CD4-positive, alpha-beta T cell (primary cell): Measurements from ENCODE around the gene ECM1. TPM values are rescaled to one million over a fixed set of nuclear protein-coding genes. Genes with fewer than 3 reads are reported as not detected.
A peak's percentile ranks its signal among the peaks of the same experiment; 100 is the strongest.

Source experiments
- ATAC-seq: fragments of 200-7000 bp; cut with Tn5 transposase; one replicate; pipeline ENCODE4 v1.10.0; 2022; ENCODE audit warnings: mild to moderate bottlenecking; ENCODE audit not compliant: poor library complexity
- CTCF ChIA-PET: fragments of 350-600 bp; sonication (Branson Sonifier 250); formaldehyde crosslinking; loops from one replicate; lab custom pipeline; 2021; ENCODE audit warnings: antibody characterized with exemption, inconsistent platforms; lab: Charles Lee
- POLR2A ChIA-PET: fragments of 350-600 bp; sonication (Branson Sonifier 250); formaldehyde crosslinking; loops from one replicate; lab custom pipeline; 2021; ENCODE audit warnings: antibody characterized with exemption, inconsistent platforms; lab: Charles Lee
- DNase-seq, 14 experiments: peaks; one replicate each; pipeline ENCODE4 v3.0.0-alpha.2; 2013 to 2020; ENCODE audit warnings: mixed read lengths in 2 of 14
- H3K27ac ChIP-seq, 2 donors: one replicate each; pipeline versions ENCODE4 v1.5.1 to v1.7.0; 2013; ENCODE audit warnings: low read length in 2 of 2, low read depth in 1 of 2, mild to moderate bottlenecking in 1 of 2
- H3K27me3 ChIP-seq, 2 experiments: 1 replicate in 1 of 2; 2 replicates in 1 of 2; pipeline versions ENCODE4 v1.6.1 to v1.7.0; 2013; ENCODE audit warnings: low read length in 2 of 2, control low read depth in 1 of 2, mild to moderate bottlenecking in 1 of 2, moderate library complexity in 1 of 2; ENCODE audit not compliant: insufficient read depth in 2 of 2, control insufficient read depth in 1 of 2
- H3K36me3 ChIP-seq: one replicate; pipeline ENCODE4 v1.6.1; 2013; ENCODE audit warnings: low read length, control low read depth; ENCODE audit not compliant: insufficient read depth
- H3K4me1 ChIP-seq: one replicate; pipeline ENCODE4 v1.6.1; 2013; ENCODE audit warnings: low read length, control low read depth; ENCODE audit not compliant: insufficient read depth
- H3K4me3 ChIP-seq: one replicate; pipeline ENCODE4 v1.5.1; 2013; ENCODE audit warnings: mild to moderate bottlenecking, low read length, moderate library complexity
- H3K9me3 ChIP-seq, 2 experiments: 1 replicate in 1 of 2; 2 replicates in 1 of 2; pipeline versions ENCODE4 v1.6.1 to v1.7.0; 2013; ENCODE audit warnings: low read length in 2 of 2, mild to moderate bottlenecking in 2 of 2, control low read depth in 1 of 2, moderate library complexity in 1 of 2; ENCODE audit not compliant: control insufficient read depth in 1 of 2, insufficient read depth in 1 of 2
- H3K27ac Mint-ChIP-seq: one replicate; pipeline ENCODE4 v1.8.0; 2020; ENCODE audit warnings: mixed read lengths
- H3K27me3 Mint-ChIP-seq: one replicate; pipeline ENCODE4 v1.8.0; 2021; ENCODE audit warnings: mixed read lengths
- H3K36me3 Mint-ChIP-seq: one replicate; pipeline ENCODE4 v1.8.0; 2021; ENCODE audit warnings: low read depth, mixed read lengths
- H3K4me1 Mint-ChIP-seq: one replicate; pipeline ENCODE4 v1.8.0; 2021; ENCODE audit warnings: low read depth, mixed read lengths
- H3K4me3 Mint-ChIP-seq: one replicate; pipeline ENCODE4 v1.8.0; 2020; ENCODE audit warnings: mild to moderate bottlenecking, mixed read lengths
- H3K9me3 Mint-ChIP-seq: one replicate; pipeline ENCODE4 v1.8.0; 2020; ENCODE audit warnings: mixed read lengths
- CTCF ChIP-seq: fragments of 200-600 bp; IDR thresholded peaks from one replicate; pipeline ENCODE4 v1.8.0; 2022; ENCODE audit warnings: antibody characterized with exemption, mild to moderate bottlenecking
- intact Hi-C, 2 experiments: fragments of 100-400 bp; cut with DNase I in 1 of 2; cut with micrococcal nuclease in 1 of 2; formaldehyde crosslinking; loops; one replicate each; pipeline versions ENCODE4 v1.15.1 to v1.9.0; 2023 to 2025; cut with DNase I, micrococcal nuclease
- total RNA-seq, 174 experiments: library from RNA in 2 of 174; stranded (reverse) in 2 of 174; gene quantifications; one replicate each; pipeline ENCODE4 v1.2.3 and lab custom pipeline; 2021 to 2026

Gene ECM1
- total RNA-seq, 2 experiments from 2014 or later, result 0.31 TPM; not detected in 1

- H3K27me3 Mint-ChIP-seq, result no peaks in the 10 kb centered on the region
- Histone ChIP-seq H3K27ac (no peak overlapping the region), H3K4me1 (peaks cover 17% of the 10 kb centered on the region), H3K27me3 (no peaks in the 10 kb centered on the region), H3K9me3 (no peaks in the 10 kb centered on the region), H3K4me3 (no peak overlapping the region), H3K36me3 (no peaks in the 10 kb centered on the region)
- H3K4me3 Mint-ChIP-seq, result peak overlapping the region; percentile 87
- TF ChIP-seq CTCF, result no peak
- POLR2A ChIA-PET, result interaction anchor here (0.6 kb wide), 1 partner anchor 233 kb away, joined by 3 read pairs; no protein-coding TSS in a partner anchor
- H3K36me3 Mint-ChIP-seq, result no peaks in the 10 kb centered on the region
- no peak overlapping the region for H3K27ac Mint-ChIP-seq
- peaks cover 20% of the 10 kb centered on the region for H3K4me1 Mint-ChIP-seq
- DNase-seq (no peak), ATAC-seq (no peak)
- intact Hi-C loops, result loop anchor here in 1 of 2 experiments (2.0 kb wide), 1 partner anchor 25 kb away; no protein-coding TSS in a partner anchor
- CTCF ChIA-PET, result no interaction called here
- no peaks in the 10 kb centered on the region for H3K9me3 Mint-ChIP-seq
Measured at GRCh38 chr1:150514260-150514659, 6.4 kb downstream of the ECM1 start.

GRCh38 chr1:150514913-150515327, 7.0 kb downstream of the ECM1 start:
- CTCF ChIA-PET, result no interaction called here
- H3K27me3 Mint-ChIP-seq, result no peaks in the 10 kb centered on the region
- no peak overlapping the region for H3K27ac ChIP-seq

GRCh38 chr1:150515328-150516049, 7.6 kb downstream of the ECM1 start, which contains the start of gene FALEC:
TSS of gene FALEC (plus strand) at chr1:150515752.
- ChIA-PET CTCF (interaction anchor here (1.4 kb wide), 1 partner anchor 17 kb away, joined by 11 read pairs; no protein-coding TSS in a partner anchor), POLR2A (interaction anchor here (0.6 to 2.5 kb wide), 17 partner anchors 10 to 629 kb away, joined by 3 to 17 read pairs (median 5); partner anchors contain the start of genes ENSA, GOLPH3L, MCL1 and RPRD2)
- Mint-ChIP-seq H3K4me3 (peak within 1 kb of the TSS; percentile 87), H3K36me3 (no peaks in the 10 kb centered on the region), H3K27me3 (no peaks in the 10 kb centered on the region), H3K4me1 (peaks cover 20% of the 10 kb centered on the region), H3K27ac (peak within 1 kb of the TSS; percentile 39), H3K9me3 (no peaks in the 10 kb centered on the region)
- H3K27me3 ChIP-seq, result no peaks in the 10 kb centered on the region
- peak; percentile 95 for ATAC-seq
- peak within 1 kb of the TSS in 1 of 2 donors; percentile 7 for H3K27ac ChIP-seq
- intact Hi-C loops, result loop anchor here in 1 of 2 experiments (2.0 kb wide), 1 partner anchor 27 kb away; no protein-coding TSS in a partner anchor
- no peaks in the 10 kb centered on the region for H3K36me3 ChIP-seq
- peaks cover 17% of the 10 kb centered on the region for H3K4me1 ChIP-seq
- no peak for TF ChIP-seq CTCF
- H3K4me3 ChIP-seq, result peak within 1 kb of the TSS; percentile 82
- H3K9me3 ChIP-seq, result no peaks in the 10 kb centered on the region
- peak; percentile 75 to 95 (median 87) for DNase-seq

More at GRCh38 chr1:150514913-150515327, 7.0 kb downstream of the ECM1 start:
- Mint-ChIP-seq H3K4me3 (peak overlapping the region; percentile 87), H3K36me3 (no peaks in the 10 kb centered on the region), H3K4me1 (peaks cover 20% of the 10 kb centered on the region), H3K27ac (peak overlapping the region; percentile 39), H3K9me3 (no peaks in the 10 kb centered on the region)
- Histone ChIP-seq H3K9me3 (no peaks in the 10 kb centered on the region), H3K27me3 (no peaks in the 10 kb centered on the region), H3K4me3 (peak overlapping the region; percentile 82), H3K36me3 (no peaks in the 10 kb centered on the region), H3K4me1 (peaks cover 17% of the 10 kb centered on the region)
- POLR2A ChIA-PET, result interaction anchor here (1.0 to 2.5 kb wide), 12 partner anchors 9 to 628 kb away, joined by 3 to 17 read pairs (median 6); partner anchors contain the start of genes ENSA, GOLPH3L, MCL1 and RPRD2
- DNase-seq (no peak), ATAC-seq (no peak)
- TF ChIP-seq CTCF, result no peak
- intact Hi-C loops, result loop anchor here in 1 of 2 experiments (2.0 kb wide), 1 partner anchor 26 kb away; no protein-coding TSS in a partner anchor
